MCF 10A (cell line): ENCODE results near the gene NFYC. TPM values are rescaled to one million over a fixed set of nuclear protein-coding genes. Genes with fewer than 3 reads are reported as not detected.

Experiments used
- BruUV-seq: library from RNA; stranded (reverse); fragments of 400-500 nt; replicated peaks from 2 replicates; lab custom pipeline; 2021; lab: Mats Ljungman, UMichigan
- CTCF ChIA-PET: fragments of 300-600 bp; sonication (Branson Sonifier 250); formaldehyde crosslinking; extraction: SDS; loops from one replicate; lab custom pipeline; 2021; ENCODE audit warnings: antibody characterized with exemption, inconsistent platforms; lab: Yijun Ruan, JAX
- POLR2A ChIA-PET: fragments of 300-600, 350-650 bp; sonication (Branson Sonifier 250); formaldehyde crosslinking; extraction: SDS; loops from one replicate; lab custom pipeline; 2020; ENCODE audit warnings: antibody characterized with exemption, inconsistent platforms; lab: Yijun Ruan, JAX
- DNase-seq: peaks from one replicate; pipeline ENCODE4 v3.0.0-alpha.2; 2018; ENCODE audit not compliant: unreplicated experiment
- H3K27ac Mint-ChIP-seq: one replicate; pipeline ENCODE4 v1.8.0; 2022; ENCODE audit warnings: mild to moderate bottlenecking, low read depth, mixed read lengths; ENCODE audit not compliant: unreplicated experiment
- H3K27me3 Mint-ChIP-seq: one replicate; pipeline ENCODE4 v1.8.0; 2022; ENCODE audit warnings: mixed read lengths; ENCODE audit not compliant: insufficient read depth, unreplicated experiment
- H3K36me3 Mint-ChIP-seq: one replicate; pipeline ENCODE4 v1.8.0; 2022; ENCODE audit warnings: mild to moderate bottlenecking, moderate library complexity, mixed read lengths; ENCODE audit not compliant: insufficient read depth, unreplicated experiment
- H3K4me1 Mint-ChIP-seq: one replicate; pipeline ENCODE4 v1.8.0; 2022; ENCODE audit warnings: mixed read lengths; ENCODE audit not compliant: insufficient read depth, unreplicated experiment
- H3K4me3 Mint-ChIP-seq: one replicate; pipeline ENCODE4 v1.8.0; 2022; ENCODE audit warnings: mild to moderate bottlenecking, moderate library complexity, mixed read lengths; ENCODE audit not compliant: unreplicated experiment
- H3K9me3 Mint-ChIP-seq: one replicate; pipeline ENCODE4 v1.8.0; 2022; ENCODE audit warnings: mixed read lengths; ENCODE audit not compliant: unreplicated experiment
- CTCF ChIP-seq: fragments of 200-600 bp; IDR thresholded peaks from one replicate; pipeline ENCODE4 v1.8.0; 2022; ENCODE audit warnings: antibody characterized with exemption, mild to moderate bottlenecking; ENCODE audit not compliant: unreplicated experiment
- intact Hi-C: fragments of 100-400 bp; cut with micrococcal nuclease; formaldehyde crosslinking; loops from 2 replicates; pipeline ENCODE4 v1.14.1; 2022
- total RNA-seq: library from RNA; stranded (reverse); gene quantifications from 2 replicates; pipeline ENCODE4 v1.2.3, GENCODE V29; 2022

The NFYC gene
- total RNA-seq, 1 experiment from 2014 or later: 69.6 TPM

DNA sequence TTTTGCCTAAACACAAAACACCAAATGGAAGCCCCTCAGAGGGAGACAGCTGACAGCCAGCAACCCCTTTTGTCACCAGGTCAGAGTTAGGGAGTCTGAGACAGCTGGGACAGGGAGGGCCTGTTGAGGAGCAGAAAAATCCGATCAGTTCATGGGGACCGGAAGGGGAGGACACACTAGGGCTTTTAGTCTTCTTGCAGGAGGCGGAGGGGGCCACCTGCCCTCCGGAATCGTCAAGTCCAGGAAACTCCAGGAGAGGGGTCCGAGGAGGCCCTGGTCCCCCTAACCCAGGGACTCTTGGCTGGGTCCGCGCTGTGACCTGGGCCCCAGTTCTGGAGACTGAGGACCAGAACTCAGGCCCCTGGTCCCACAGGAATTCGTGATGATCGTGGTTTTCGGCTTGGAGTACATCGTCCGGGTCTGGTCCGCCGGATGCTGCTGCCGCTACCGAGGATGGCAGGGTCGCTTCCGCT lies 126.3 kb downstream of the NFYC start:
- DNase-seq: no peak
- BruUV-seq: no TSS peak
- intact Hi-C loops: no loop called here
- ChIA-PET CTCF (no interaction called here), POLR2A (interaction anchor here (0.6 kb wide), 1 partner anchor 97 kb away, joined by 4 read pairs; no protein-coding TSS in a partner anchor)
- Mint-ChIP-seq H3K4me1 (no peaks in the 10 kb centered on the region), H3K9me3 (no peaks in the 10 kb centered on the region), H3K36me3 (no peaks in the 10 kb centered on the region), H3K4me3 (no peak overlapping the region), H3K27me3 (peaks cover 22% of the 10 kb centered on the region), H3K27ac (no peak overlapping the region)
- no peak for TF ChIP-seq CTCF

- TF ChIP-seq CTCF: no peak
- ChIA-PET CTCF (interaction anchor here (0.5 to 0.9 kb wide), 2 partner anchors 31 to 32 kb away, joined by 3 read pairs; no protein-coding TSS in a partner anchor), POLR2A (no interaction called here)
- H3K27ac Mint-ChIP-seq: no peak overlapping the region
- H3K4me1 Mint-ChIP-seq: no peaks in the 10 kb centered on the region
- BruUV-seq: no TSS peak
- no peaks in the 10 kb centered on the region for H3K36me3 Mint-ChIP-seq
- H3K27me3 Mint-ChIP-seq: peaks cover 16% of the 10 kb centered on the region
- no peak for DNase-seq
- no peak overlapping the region for H3K4me3 Mint-ChIP-seq
- H3K9me3 Mint-ChIP-seq: no peaks in the 10 kb centered on the region
- intact Hi-C loops: no loop called here
Observed at GRCh38 chr1:40818264-40818961, 126.9 kb downstream of the NFYC start.

GRCh38 chr1:40819101-40819500 lies 127.6 kb downstream of the NFYC start:
- no peak overlapping the region for H3K27ac Mint-ChIP-seq
- no peak overlapping the region for H3K4me3 Mint-ChIP-seq
- POLR2A ChIA-PET: no interaction called here
- no peaks in the 10 kb centered on the region for H3K36me3 Mint-ChIP-seq
- no TSS peak for BruUV-seq
- no peak for DNase-seq
- H3K27me3 Mint-ChIP-seq: peaks cover 14% of the 10 kb centered on the region
- intact Hi-C loops: no loop called here
- H3K4me1 Mint-ChIP-seq: no peaks in the 10 kb centered on the region
- no peaks in the 10 kb centered on the region for H3K9me3 Mint-ChIP-seq
- TF ChIP-seq CTCF: no peak
- CTCF ChIA-PET: interaction anchor here (0.9 kb wide), 1 partner anchor 31 kb away, joined by 3 read pairs; no protein-coding TSS in a partner anchor

GRCh38 chr1:40820251-40820797 lies 128.8 kb downstream of the NFYC start:
- BruUV-seq: no TSS peak
- ChIA-PET CTCF (interaction anchor here (0.7 to 0.8 kb wide), 2 partner anchors 46 to 131 kb away, joined by 3 read pairs; no protein-coding TSS in a partner anchor), POLR2A (no interaction called here)
- TF ChIP-seq CTCF: no peak
- Mint-ChIP-seq H3K4me1 (no peaks in the 10 kb centered on the region), H3K27me3 (peaks cover 14% of the 10 kb centered on the region), H3K9me3 (no peaks in the 10 kb centered on the region), H3K4me3 (no peak overlapping the region), H3K36me3 (no peaks in the 10 kb centered on the region), H3K27ac (no peak overlapping the region)
- peak; percentile 11 for DNase-seq
- intact Hi-C loops: no loop called here
